GM12801 (cell line): ENCODE measurements around the gene ARV1.

Experiments used
- TF ChIP-seq, protein P1 (sequence below): IDR thresholded peaks from one replicate; pipeline ENCODE4 v1.5.1; 2011; ENCODE audit warnings: control low read depth; ENCODE audit not compliant: insufficient read length; ENCODE audit errors: extremely low read depth

Gene ARV1

GRCh38 chr1:231040019-231040799 is 61.3 kb downstream of the ARV1 start, which contains the start of gene FAM89A:
FAM89A (minus strand) TSS chr1:231040254; CDS start chr1:231040211, 43 bp downstream.
- TF ChIP-seq, protein P1, sequence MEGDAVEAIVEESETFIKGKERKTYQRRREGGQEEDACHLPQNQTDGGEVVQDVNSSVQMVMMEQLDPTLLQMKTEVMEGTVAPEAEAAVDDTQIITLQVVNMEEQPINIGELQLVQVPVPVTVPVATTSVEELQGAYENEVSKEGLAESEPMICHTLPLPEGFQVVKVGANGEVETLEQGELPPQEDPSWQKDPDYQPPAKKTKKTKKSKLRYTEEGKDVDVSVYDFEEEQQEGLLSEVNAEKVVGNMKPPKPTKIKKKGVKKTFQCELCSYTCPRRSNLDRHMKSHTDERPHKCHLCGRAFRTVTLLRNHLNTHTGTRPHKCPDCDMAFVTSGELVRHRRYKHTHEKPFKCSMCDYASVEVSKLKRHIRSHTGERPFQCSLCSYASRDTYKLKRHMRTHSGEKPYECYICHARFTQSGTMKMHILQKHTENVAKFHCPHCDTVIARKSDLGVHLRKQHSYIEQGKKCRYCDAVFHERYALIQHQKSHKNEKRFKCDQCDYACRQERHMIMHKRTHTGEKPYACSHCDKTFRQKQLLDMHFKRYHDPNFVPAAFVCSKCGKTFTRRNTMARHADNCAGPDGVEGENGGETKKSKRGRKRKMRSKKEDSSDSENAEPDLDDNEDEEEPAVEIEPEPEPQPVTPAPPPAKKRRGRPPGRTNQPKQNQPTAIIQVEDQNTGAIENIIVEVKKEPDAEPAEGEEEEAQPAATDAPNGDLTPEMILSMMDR = no peak

- TF ChIP-seq, protein P1 = no peak
Observed at GRCh38 chr1:231040800-231041718, 62.2 kb downstream of the ARV1 start.

DNA sequence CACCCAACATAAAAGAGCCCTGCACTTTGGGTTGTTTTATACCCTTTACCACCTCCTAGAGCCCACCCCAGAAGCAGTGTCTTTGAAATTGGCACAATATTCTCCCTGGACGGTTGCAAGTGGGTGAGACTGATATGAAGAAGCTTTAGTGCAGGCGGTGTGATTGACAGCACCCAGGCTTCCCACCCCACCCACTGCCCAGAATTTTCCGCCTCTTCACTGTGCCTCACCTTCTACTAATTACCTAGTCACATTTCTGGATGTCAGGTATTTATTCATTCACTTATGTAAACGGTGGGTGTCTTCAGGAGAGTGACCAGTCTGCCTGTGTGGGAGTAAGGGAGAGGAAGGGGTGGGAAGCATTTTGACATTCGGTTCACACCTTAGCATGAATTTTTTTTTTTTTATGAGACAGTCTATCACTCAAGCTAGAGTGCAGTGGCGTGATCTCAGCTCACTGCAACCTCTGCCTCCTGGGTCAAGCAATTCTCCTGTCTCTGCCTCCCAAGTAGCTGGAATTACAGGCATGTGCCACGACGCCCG is 62.9 kb downstream of the ARV1 start:
- TF ChIP-seq, protein P1 = no peak

- TF ChIP-seq, protein P1 = no peak
Observed at GRCh38 chr1:231044588-231044987, 65.7 kb downstream of the ARV1 start.

GRCh38 chr1:231045286-231045685 is 66.4 kb downstream of the ARV1 start:
- TF ChIP-seq, protein P1 = no peak

DNA sequence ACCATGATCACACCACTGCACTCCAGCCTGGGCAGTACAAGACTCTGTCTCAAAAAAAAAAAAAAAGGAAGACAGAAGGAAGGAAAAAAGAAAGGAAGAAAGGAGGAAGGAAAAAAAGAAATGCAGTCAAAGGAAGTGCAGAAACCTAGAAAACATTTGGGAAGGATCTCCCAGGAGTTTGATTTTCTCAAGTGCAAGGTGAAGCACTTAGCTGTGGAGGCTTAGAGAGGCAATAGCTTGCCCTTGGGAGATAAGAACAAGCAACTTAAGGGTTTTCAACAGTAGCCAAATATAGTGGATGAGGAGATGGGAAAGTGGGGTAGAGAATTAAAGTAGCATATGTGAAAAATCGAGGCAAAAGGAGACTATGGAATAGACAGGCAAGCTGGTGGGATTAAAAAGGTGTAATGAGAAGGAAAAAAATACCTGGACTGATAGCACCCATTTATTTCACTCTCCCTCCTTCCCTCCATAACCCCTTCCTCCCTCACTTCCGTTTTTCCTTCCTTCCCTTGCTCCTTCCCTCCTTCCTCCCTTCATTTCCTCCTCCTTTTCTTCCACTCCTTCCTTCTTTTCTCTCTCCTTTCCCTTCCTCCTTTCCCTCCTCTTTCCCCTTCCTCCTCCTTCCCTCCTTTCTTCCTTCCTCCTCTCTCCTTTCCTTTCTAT is 68.0 kb downstream of the ARV1 start:
- TF ChIP-seq, protein P1 = no peak
